Smooth muscle cell of the brain vasculature (primary cell): Measurements from ENCODE around the gene GDF15.

ENCODE experiments used
- DNase-seq: peaks from one replicate; pipeline ENCODE4 v3.0.0-alpha.2; 2012; ENCODE audit warnings: low read depth, low spot score

The GDF15 gene

GRCh38 chr19:18418483-18419194, 32.7 kb downstream of the GDF15 start:
- no peak for DNase-seq

DNA sequence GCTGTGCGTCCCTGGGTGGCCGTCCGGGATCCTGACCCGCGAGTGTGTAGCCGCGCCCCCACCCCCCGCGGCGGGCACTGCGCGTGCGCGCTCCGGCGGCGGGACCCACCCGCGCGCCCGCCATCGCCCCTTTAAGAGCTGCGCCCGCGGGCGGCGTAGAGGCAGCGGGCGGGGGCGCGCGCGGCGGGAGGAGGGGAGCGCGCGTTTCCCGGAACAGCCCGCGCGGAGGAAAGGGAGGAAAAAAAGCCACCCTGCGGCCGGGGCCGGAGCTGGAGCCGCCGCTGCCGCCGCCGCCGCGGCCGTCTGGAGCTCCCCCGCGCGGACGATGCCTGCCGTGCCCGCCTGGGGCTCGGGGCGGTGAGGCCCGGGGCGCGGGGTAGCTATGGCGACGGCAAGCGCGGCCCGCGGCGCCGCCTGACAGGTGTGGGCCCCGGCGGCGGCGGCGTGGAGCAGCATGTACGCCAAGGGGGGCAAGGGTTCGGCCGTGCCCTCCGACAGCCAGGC, 33.3 kb downstream of the GDF15 start, which contains the start of gene SSBP4:
Gene SSBP4 (plus strand): TSS at position 204 of the 504 bp plus-strand sequence. CDS start 251 bp downstream, at position 455.
- DNase-seq, result no peak

DNA sequence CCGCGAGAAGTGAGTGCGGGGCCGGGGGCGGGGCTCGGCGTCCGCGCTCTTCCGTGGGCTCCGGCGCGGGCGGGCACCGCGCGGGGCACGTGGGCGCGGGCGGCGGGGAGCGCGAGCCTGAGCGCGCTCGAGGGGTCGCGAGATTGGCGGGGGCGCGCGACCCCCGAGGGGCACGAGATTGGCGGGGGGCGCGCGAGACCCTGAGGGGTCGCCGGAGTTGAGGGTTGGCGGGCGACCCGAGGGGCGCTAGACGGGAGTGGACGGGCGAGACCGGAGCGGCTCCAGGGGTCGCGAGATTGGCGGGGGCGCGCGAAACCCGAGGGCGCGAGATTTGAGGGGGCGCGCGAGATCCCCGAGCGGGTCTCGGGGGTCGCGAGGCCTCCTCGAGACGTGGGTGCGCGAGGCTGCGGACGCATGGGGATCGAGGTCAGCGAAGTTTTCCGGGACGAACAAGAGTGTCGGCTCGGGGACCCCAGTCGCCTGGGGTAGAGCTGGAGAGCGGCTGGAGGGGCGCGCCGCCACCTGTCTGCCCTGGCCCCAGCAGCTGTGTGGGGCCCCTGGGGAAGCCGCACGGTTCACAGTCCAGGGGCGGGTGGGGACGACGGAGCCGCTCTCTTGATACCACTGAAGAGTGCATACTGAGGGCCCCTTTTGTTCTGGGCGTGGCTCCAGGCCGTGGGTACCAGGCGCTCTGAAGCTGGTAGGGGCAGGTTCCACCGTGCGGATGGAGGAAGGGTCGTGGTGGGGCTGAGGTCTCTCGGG, 33.9 kb downstream of the GDF15 start:
- DNase-seq, result no peak

DNA sequence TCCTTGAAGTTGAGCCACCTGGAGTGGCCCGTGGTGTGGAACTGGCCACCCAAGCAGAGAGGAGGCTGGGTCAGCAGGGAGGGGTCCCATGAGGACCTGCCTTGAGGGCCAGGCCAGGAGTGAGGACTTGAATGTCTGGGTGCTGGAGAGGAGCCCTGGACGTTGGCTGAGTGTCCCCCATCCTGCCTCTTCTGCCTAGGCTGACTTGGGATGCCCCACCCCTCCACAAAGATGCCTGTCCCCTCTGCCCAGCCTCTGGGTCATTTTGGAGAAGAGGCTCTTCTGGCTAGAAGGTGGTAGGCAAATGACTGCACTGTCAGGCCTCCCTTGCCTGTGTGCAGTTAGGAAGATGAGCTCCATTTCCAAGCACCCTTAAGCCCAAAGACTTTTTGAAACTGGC, 35.0 kb downstream of the GDF15 start:
- no peak for DNase-seq

GRCh38 chr19:18421371-18421959, 35.5 kb downstream of the GDF15 start:
- no peak for DNase-seq

DNA sequence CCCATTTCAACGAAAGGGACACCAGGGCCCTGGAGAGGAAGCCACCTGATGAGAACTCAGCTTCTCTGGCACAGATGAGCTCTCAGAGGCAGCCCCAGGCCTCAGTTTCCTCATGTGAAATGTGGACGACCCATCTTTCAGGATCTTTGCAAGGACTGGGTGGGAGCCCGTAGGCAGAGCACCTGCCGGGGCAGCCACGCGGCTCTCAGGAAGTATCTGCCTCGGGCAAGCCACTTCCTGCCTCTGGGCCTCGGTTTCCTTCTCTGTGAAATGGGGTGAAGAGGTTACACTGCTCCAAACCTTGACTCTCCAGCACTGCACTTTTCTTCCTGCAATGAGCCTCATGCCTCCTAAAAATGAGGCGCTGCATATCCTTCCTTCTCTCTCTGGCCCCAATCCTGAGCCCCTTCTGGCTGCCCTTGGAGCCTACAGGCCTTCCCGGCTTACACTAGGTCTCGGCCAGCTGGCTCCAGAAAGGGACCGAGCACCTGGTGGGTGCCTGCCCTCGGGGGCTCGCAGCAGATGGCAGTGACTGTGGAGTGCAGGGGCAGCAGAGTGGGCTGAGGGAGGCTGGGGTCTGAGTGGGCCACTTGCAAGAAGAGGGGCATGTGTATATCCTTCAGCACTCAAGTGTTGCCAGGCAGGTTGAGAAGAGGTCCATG, 36.7 kb downstream of the GDF15 start:
- DNase-seq, result no peak

GRCh38 chr19:18423258-18424020, 37.5 kb downstream of the GDF15 start:
- DNase-seq, result no peak

- no peak for DNase-seq
Measured at GRCh38 chr19:18424122-18424889, 38.3 kb downstream of the GDF15 start.

GRCh38 chr19:18424890-18425514, 39.0 kb downstream of the GDF15 start:
- DNase-seq, result no peak

GRCh38 chr19:18425515-18426415, 39.8 kb downstream of the GDF15 start:
- no peak for DNase-seq

DNA sequence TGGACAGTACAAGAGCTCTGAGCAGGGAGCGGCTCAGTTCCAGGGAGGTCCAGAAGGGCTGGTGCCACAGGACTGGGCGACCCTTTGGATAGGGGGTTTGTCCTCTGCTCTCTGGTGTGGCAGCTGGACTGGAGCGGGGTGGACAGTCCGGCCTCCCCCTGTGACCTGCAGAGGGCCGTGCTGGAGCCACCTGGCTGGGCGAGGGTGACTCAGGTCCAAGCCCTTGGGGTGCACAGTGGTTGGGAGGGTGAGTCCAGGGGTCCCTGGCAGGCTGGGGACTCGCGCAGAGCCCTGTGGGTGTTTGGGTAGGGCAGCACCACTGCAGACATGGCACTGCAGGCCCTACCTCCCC, 40.4 kb downstream of the GDF15 start:
- no peak for DNase-seq

- no peak for DNase-seq
Measured at GRCh38 chr19:18427080-18427742, 41.3 kb downstream of the GDF15 start.

DNA sequence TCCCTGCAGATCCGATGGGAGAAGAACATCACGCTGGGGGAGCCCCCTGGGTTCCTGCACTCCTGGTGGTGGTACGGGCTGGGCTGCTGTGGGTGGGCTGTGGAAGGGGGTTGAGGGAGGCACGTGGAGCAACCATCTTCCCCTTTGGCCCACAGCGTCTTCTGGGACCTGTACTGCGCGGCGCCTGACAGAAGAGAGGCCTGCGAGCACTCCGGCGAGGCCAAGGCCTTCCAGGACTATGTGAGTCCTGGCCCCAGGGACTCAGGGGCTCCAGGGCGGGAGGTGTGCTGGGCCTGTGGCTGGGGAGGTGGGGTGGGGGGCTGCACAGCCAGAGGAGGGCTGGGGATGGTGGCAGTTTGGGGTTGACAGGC, 41.8 kb downstream of the GDF15 start:
- DNase-seq, result no peak

- no peak for DNase-seq
Measured at GRCh38 chr19:18428173-18428786, 42.3 kb downstream of the GDF15 start.

DNA sequence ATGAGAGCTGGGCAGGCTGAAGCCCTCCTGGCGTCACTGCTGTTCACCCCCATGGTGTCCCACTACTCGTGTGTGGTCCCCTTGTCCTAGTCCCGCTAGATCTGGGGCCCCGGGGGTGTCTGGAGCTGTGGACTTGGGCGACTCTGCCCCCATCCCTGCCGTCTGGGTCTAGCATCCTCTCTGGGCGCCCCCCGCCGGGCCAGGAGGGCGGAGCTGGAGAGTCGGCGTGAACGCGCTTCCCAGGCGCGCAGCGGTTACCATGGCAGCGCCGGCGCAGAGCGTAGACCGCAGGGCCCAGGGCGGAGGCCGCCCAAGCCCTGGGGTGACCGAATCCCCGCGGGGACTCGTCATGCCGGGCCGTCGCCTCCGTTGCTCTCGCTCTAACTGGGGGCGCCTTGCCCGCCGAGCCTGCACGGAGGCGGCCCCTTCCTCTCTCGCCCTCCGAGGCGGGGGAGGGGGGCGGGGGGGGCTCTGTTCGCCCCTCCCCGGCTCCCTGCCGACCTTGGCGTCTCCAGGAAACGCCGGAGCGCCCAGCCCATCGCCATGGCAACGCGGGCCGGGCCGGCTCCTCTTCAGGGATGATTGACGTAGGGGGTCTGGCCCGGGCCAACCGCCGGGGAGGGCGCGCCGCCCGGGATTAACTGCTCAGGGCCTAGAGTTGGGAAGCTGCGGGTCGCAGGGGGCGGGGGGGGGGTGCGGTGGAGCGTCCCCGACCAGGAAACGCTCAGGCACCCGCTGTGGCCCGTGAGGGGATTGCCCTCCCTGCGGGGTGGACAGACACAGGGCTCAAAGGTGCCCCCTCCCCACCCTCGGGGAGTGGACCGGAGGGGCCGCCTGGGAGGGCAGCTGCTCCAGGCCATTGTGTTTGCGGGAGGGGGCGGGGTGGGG, 43.1 kb downstream of the GDF15 start:
- no peak for DNase-seq

DNA sequence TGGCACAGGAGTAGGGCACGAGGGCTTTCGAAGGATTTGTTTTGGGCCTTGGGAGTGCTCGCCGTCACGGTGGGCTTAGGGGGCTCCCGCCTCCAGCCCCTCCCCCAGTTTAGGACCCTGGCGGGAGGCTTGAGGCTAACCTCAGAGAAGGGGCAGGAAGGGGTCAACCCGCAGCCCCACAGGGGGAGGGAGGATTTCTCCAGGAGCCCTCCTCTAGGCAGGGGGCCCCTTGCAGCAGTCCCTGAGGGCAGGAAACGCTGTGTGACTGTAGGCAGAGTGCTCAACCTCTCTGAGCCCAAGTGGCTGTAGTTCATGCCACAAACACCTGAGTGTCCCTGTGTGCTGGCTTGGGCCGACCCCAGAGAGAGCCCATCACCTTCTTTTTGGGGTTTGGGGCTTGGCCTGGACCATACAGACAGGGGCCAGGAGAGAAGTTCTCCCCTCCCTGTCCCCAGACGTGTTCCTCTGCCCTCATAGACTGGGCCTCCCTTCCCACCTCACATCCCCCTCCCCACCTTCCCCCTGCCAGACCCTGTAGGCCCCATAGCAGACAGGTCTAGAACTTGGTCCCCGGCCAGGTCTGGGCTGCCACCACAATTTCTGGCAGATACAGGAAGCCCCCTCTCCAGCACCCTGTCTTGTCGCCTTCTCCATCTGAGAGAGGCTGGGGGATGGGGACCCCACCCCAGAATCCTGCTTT, 43.9 kb downstream of the GDF15 start:
- DNase-seq, result no peak
